NCI-H526 (cell line): ENCODE measurements around the gene SMC1A.

Experiments used
- DNase-seq, 2 experiments: peaks; one replicate each; lab custom pipeline; 2025; lab: John Stamatoyannopoulos, UW

The SMC1A gene

GRCh38 chrX:53340852-53341645, 81.4 kb downstream of the SMC1A start:
- no peak for DNase-seq

GRCh38 chrX:53337101-53337500, 85.4 kb downstream of the SMC1A start:
- no peak for DNase-seq

- no peak for DNase-seq
Observed at GRCh38 chrX:53333853-53334252, 88.6 kb downstream of the SMC1A start.

- DNase-seq, result no peak
Observed at GRCh38 chrX:53332204-53332603, 90.2 kb downstream of the SMC1A start.

- peak in 1 of 2 experiments; percentile 16 for DNase-seq
Observed at GRCh38 chrX:53330331-53330730, 92.1 kb downstream of the SMC1A start.

- no peak for DNase-seq
Observed at GRCh38 chrX:53324803-53325202, 97.7 kb downstream of the SMC1A start.
